ENCODE measurements around the gene FNBP1. TPM values are rescaled to one million over a fixed set of nuclear protein-coding genes. Genes with fewer than 3 reads are reported as not detected.

Gene FNBP1
- total and polyA plus RNA-seq, 5 donors from 2014 or later: 147 to 253 (median 207) TPM

DNA sequence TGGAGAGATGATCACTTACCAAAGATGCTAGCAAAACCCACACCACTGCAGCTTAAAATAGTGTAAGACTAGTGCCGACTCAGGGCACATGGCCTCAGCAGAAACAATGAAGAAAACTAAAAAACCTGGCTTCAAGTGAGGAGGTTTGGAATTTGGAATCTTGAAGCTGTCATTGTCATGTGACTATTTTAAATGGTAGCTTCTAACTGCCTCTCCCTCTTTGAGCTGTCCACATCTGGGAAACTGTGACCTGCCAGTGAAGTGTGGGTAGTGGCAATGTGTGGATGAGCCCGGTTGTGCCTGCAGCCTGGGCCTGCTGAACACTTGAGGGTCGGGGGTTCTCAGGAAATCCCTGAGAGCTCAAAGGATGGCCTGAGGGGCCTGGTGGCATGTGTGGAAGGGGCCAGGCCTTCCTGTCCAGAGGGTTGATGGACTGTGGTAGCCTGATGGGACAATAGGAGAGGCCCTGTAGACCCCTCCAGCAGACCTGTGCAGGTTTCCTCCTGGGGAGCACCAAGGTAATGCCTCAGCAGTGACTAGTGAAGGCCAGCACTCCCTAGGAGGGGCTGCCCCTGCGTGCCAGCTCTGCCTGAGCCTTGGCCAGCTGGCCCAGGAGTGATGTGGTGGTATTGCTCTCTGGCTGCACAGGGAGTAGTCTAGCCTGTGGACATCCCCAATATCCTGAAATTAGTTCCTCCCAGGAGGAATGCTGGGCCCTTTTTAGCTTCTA is 194.1 kb downstream of the FNBP1 start:
- H3K4me1 Mint-ChIP-seq: peaks cover 16 to 51% (median 18%) of the 10 kb centered on the region in 4 donors
- DNase-seq (no peak), ATAC-seq (ENCODE audit: low read depth in 2 of 2) (no peak)
- no peaks in the 10 kb centered on the region for H3K9me3 ChIP-seq (ENCODE audit: control insufficient read depth in 2 of 2, low read length in 2 of 2)
- no peaks in the 10 kb centered on the region for H3K27me3 ChIP-seq (ENCODE audit: control insufficient read depth, insufficient read depth, low read length)
- no peak overlapping the region for H3K4me3 ChIP-seq (ENCODE audit: low read depth, low read length)
- H3K36me3 ChIP-seq (ENCODE audit: control insufficient read depth, insufficient read depth, low read length): peaks cover 53% of the 10 kb centered on the region
- peak overlapping the region in 1 of 3 donors; percentile 46 for H3K27ac Mint-ChIP-seq
- H3K36me3 Mint-ChIP-seq: peaks cover 29% of the 10 kb centered on the region
- H3K4me1 ChIP-seq (ENCODE audit: control insufficient read depth, insufficient read depth, low read length, poor library complexity, severe bottlenecking): peaks cover 13% of the 10 kb centered on the region
- H3K27ac ChIP-seq (ENCODE audit: insufficient read depth, low read length, poor library complexity, severe bottlenecking): no peak overlapping the region
- H3K27me3 Mint-ChIP-seq: no peaks in the 10 kb centered on the region
- H3K9me3 Mint-ChIP-seq: no peaks in the 10 kb centered on the region
- no peak overlapping the region for H3K4me3 Mint-ChIP-seq

DNA sequence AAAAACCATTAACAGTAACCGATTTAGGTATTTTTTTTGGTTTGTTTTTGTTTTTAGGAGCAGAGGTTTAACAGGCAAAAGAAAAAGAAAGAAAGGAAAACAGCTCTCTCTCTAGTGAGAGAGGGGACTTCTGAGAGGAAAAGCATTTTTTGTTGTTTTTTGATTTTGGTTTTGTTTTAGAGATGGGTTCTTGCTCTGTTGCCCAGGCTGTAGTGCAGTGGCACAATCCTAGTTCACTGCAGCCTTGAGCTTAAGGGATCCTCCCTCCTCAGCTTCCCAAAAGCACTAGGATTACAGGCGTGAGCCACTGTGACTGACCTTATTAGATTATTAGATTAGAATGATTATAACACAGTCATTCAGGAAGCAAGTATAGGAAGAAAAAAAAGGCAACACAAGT is 197.6 kb downstream of the FNBP1 start:
- H3K4me3 Mint-ChIP-seq: peak overlapping the region in 2 of 4 donors; percentile 8 to 41
- peak overlapping the region; percentile 63 for H3K27ac ChIP-seq (ENCODE audit: insufficient read depth, low read length, poor library complexity, severe bottlenecking)
- H3K4me1 Mint-ChIP-seq: peaks cover 18 to 67% (median 29%) of the 10 kb centered on the region in 4 donors

DNA sequence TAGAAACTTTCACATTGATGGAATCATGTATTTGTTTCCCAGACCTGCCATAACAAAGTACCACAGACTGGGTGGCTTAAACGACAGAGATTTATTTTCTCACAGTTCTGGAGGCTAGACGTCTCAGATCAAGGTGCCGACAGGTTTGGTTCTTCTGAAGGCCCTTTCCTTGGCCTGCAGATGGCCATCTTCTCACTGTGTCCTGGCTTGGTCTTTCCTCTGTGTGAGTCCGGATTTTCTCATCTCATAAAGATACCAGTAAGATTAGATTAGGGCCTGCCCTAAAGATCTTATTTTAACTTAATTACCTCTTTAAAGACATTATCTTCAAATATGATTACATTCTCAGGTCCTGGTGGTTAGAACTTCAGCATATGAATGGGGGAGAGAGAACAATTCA is 201.9 kb downstream of the FNBP1 start:
- no peak overlapping the region for H3K4me3 ChIP-seq (ENCODE audit: low read depth, low read length)
- no peak overlapping the region for H3K27ac ChIP-seq (ENCODE audit: insufficient read depth, low read length, poor library complexity, severe bottlenecking)
- Mint-ChIP-seq H3K4me1 (peaks cover 32 to 86% (median 53%) of the 10 kb centered on the region in 4 donors), H3K27me3 (no peaks in the 10 kb centered on the region), H3K9me3 (no peaks in the 10 kb centered on the region), H3K36me3 (peaks cover 3% of the 10 kb centered on the region), H3K27ac (peak overlapping the region; percentile 52 to 85 (median 71)), H3K4me3 (peak overlapping the region in 2 of 4 donors; percentile 39 to 54)
- H3K4me1 ChIP-seq (ENCODE audit: control insufficient read depth, insufficient read depth, low read length, poor library complexity, severe bottlenecking): peaks cover 68% of the 10 kb centered on the region
- no peaks in the 10 kb centered on the region for H3K9me3 ChIP-seq (ENCODE audit: control insufficient read depth in 2 of 2, low read length in 2 of 2)
- H3K27me3 ChIP-seq (ENCODE audit: control insufficient read depth, insufficient read depth, low read length): no peaks in the 10 kb centered on the region
- no peak for DNase-seq
- H3K36me3 ChIP-seq (ENCODE audit: control insufficient read depth, insufficient read depth, low read length): peaks cover 6% of the 10 kb centered on the region
- no peak for ATAC-seq (ENCODE audit: low read depth in 2 of 2)

More for the DNA sequence above, 197.6 kb downstream of the FNBP1 start:
- ATAC-seq (ENCODE audit: low read depth in 2 of 2) (no peak), DNase-seq (no peak)
- H3K9me3 Mint-ChIP-seq: no peaks in the 10 kb centered on the region
- Histone ChIP-seq H3K9me3 (ENCODE audit: control insufficient read depth in 2 of 2, low read length in 2 of 2) (no peaks in the 10 kb centered on the region), H3K27me3 (ENCODE audit: control insufficient read depth, insufficient read depth, low read length) (no peaks in the 10 kb centered on the region), H3K4me1 (ENCODE audit: control insufficient read depth, insufficient read depth, low read length, poor library complexity, severe bottlenecking) (peaks cover 27% of the 10 kb centered on the region), H3K4me3 (ENCODE audit: low read depth, low read length) (peak overlapping the region; percentile 22), H3K36me3 (ENCODE audit: control insufficient read depth, insufficient read depth, low read length) (peaks cover 22% of the 10 kb centered on the region)
- H3K27me3 Mint-ChIP-seq: no peaks in the 10 kb centered on the region
- H3K36me3 Mint-ChIP-seq: peaks cover 9% of the 10 kb centered on the region
- peak overlapping the region; percentile 21 to 92 (median 83) for H3K27ac Mint-ChIP-seq

DNA sequence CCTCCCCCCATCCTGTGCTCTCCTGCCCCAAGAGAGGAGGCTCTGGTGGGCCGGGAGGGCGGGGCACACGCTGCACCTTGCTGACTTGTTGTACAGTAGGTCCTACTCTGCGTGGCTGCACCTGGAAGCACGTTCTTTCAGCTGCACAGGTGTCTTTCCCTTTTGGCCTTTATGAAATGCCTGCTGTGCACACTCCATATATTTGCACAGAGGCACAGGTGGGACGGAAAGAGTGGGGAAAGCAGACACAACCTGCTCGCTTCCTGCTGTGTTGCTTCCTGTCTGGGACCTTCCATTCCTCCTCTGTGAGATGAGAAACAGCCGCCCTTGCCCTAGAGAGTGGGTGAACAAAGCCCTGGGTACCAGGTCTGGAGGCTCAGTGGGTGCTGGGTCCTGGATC is 203.0 kb downstream of the FNBP1 start:
- peak overlapping the region; percentile 58 for H3K27ac ChIP-seq (ENCODE audit: insufficient read depth, low read length, poor library complexity, severe bottlenecking)
- DNase-seq: peak in 1 of 3 donors; percentile 48
- peaks cover 6% of the 10 kb centered on the region for H3K36me3 ChIP-seq (ENCODE audit: control insufficient read depth, insufficient read depth, low read length)
- peaks cover 63% of the 10 kb centered on the region for H3K4me1 ChIP-seq (ENCODE audit: control insufficient read depth, insufficient read depth, low read length, poor library complexity, severe bottlenecking)
- peak overlapping the region; percentile 48 to 99 (median 74) for H3K4me3 Mint-ChIP-seq
- no peaks in the 10 kb centered on the region for H3K9me3 Mint-ChIP-seq
- ATAC-seq (ENCODE audit: low read depth in 2 of 2): no peak
- no peaks in the 10 kb centered on the region for H3K36me3 Mint-ChIP-seq
- H3K27ac Mint-ChIP-seq: peak overlapping the region; percentile 52 to 90 (median 88)
- no peaks in the 10 kb centered on the region for H3K9me3 ChIP-seq (ENCODE audit: control insufficient read depth in 2 of 2, low read length in 2 of 2)
- peak overlapping the region; percentile 51 for H3K4me3 ChIP-seq (ENCODE audit: low read depth, low read length)
- H3K27me3 Mint-ChIP-seq: no peaks in the 10 kb centered on the region
- no peaks in the 10 kb centered on the region for H3K27me3 ChIP-seq (ENCODE audit: control insufficient read depth, insufficient read depth, low read length)
- peaks cover 22 to 79% (median 47%) of the 10 kb centered on the region in 4 donors for H3K4me1 Mint-ChIP-seq

DNA sequence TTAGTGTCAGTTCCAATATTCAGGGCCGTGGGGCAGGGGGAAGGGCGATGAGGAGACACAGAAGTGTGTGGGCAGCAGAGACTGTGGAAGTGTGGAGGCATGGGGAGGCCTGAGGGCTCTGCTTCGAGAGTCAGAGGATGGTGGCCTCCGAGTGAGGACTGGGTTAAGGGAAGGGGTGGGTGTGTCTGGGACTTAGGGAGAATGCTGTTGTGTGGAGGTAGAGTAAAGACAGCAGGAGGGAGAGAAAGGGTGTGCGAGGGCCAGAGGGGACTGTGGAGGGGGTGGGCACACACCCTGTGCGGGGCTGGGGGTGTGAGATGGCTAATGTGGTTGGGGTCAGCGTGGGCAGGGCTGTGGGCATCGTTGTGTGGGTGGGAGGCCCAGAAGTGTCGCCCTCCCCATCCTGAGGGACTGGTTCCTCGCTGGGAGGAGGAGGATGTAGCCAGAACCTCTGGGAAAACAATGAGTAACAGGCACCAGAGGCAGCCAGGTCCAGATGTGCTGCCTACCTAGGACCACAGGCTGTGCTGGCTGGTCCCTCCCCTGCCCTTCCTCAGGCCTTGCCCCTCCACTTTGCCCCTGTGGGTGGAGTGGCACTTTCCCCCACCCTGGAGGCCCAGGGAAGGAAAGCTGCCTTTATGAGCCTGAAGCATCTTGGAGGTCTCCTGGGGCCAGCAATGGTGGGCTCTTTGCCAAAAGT is 203.5 kb downstream of the FNBP1 start:
- no peak for DNase-seq
- Mint-ChIP-seq H3K4me1 (peaks cover 17 to 81% (median 48%) of the 10 kb centered on the region in 4 donors), H3K9me3 (no peaks in the 10 kb centered on the region), H3K27me3 (no peaks in the 10 kb centered on the region), H3K4me3 (peak overlapping the region; percentile 80 to 99 (median 83)), H3K27ac (peak overlapping the region; percentile 78 to 95 (median 92)), H3K36me3 (peaks cover 1% of the 10 kb centered on the region)
- peaks cover 60% of the 10 kb centered on the region for H3K4me1 ChIP-seq (ENCODE audit: control insufficient read depth, insufficient read depth, low read length, poor library complexity, severe bottlenecking)
- peak overlapping the region; percentile 58 for H3K27ac ChIP-seq (ENCODE audit: insufficient read depth, low read length, poor library complexity, severe bottlenecking)
- H3K27me3 ChIP-seq (ENCODE audit: control insufficient read depth, insufficient read depth, low read length): no peaks in the 10 kb centered on the region
- peaks cover 6% of the 10 kb centered on the region for H3K36me3 ChIP-seq (ENCODE audit: control insufficient read depth, insufficient read depth, low read length)
- H3K9me3 ChIP-seq (ENCODE audit: control insufficient read depth in 2 of 2, low read length in 2 of 2): no peaks in the 10 kb centered on the region
- ATAC-seq (ENCODE audit: low read depth in 2 of 2): no peak
- peak overlapping the region; percentile 51 for H3K4me3 ChIP-seq (ENCODE audit: low read depth, low read length)

DNA sequence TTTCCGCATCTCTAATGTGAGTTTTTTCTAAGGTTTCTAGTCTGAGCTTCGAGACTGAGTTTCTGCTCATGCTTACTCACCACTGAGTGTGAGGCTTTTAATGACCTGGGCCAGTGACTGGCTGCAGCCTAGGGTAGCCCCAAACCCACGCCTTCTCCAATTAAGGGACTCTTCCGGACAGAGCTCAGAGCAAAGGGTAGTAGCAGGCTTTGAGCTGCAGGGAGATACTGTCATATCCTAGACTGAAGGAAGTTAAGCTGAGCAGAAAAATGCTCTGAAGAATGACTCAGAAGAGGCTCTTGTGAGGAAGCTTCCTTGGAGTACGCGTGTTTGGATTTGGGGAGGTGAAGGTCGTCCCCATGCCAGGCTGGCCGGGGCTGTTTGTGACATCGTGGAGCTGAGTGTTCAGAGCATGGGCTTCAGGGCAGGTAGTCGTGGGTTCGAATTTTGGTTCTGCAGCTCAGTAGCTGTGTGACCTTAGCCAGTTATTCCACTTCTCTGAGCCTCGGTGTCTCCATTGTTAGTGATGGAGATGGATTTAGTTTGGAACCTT is 204.2 kb downstream of the FNBP1 start:
- peaks cover 7% of the 10 kb centered on the region for H3K36me3 ChIP-seq (ENCODE audit: control insufficient read depth, insufficient read depth, low read length)
- no peaks in the 10 kb centered on the region for H3K27me3 Mint-ChIP-seq
- peaks cover 4% of the 10 kb centered on the region for H3K36me3 Mint-ChIP-seq
- no peaks in the 10 kb centered on the region for H3K9me3 Mint-ChIP-seq
- peaks cover 67% of the 10 kb centered on the region for H3K4me1 ChIP-seq (ENCODE audit: control insufficient read depth, insufficient read depth, low read length, poor library complexity, severe bottlenecking)
- no peak for ATAC-seq (ENCODE audit: low read depth in 2 of 2)
- H3K27ac ChIP-seq (ENCODE audit: insufficient read depth, low read length, poor library complexity, severe bottlenecking): peak overlapping the region; percentile 58
- H3K4me1 Mint-ChIP-seq: peaks cover 23 to 85% (median 54%) of the 10 kb centered on the region in 4 donors
- peak overlapping the region; percentile 51 for H3K4me3 ChIP-seq (ENCODE audit: low read depth, low read length)
- peak overlapping the region; percentile 78 to 95 (median 92) for H3K27ac Mint-ChIP-seq
- H3K9me3 ChIP-seq (ENCODE audit: control insufficient read depth in 2 of 2, low read length in 2 of 2): no peaks in the 10 kb centered on the region
- peak overlapping the region; percentile 80 to 99 (median 84) for H3K4me3 Mint-ChIP-seq
- DNase-seq: peak in 1 of 3 donors; percentile 55
- H3K27me3 ChIP-seq (ENCODE audit: control insufficient read depth, insufficient read depth, low read length): no peaks in the 10 kb centered on the region

Data from CD4-positive, CD25-positive, alpha-beta regulatory T cell (primary cell).